ENCODE results near the gene DMAC2L. TPM values are rescaled to one million over a fixed set of nuclear protein-coding genes. Genes with fewer than 3 reads are reported as not detected.
"Not testable (repeated sequence)": the region's sequence is repeated elsewhere in the genome, so short reads cannot be mapped to it uniquely, and the experiment has no call there.

The DMAC2L gene
- total and polyA plus RNA-seq, 7 donors = 12.2 to 37.1 (median 25.4) TPM

- Histone ChIP-seq H3K27me3 (no peaks in the 10 kb centered on the region), H3K4me1 (peaks cover 0 to 43% (median 28%) of the 10 kb centered on the region in 4 donors), H3K36me3 (peaks cover 0 to 28% (median 8%) of the 10 kb centered on the region in 4 donors), H3K9me3 (no peaks in the 10 kb centered on the region), H3K27ac (no peak overlapping the region), H3K4me3 (no peak overlapping the region)
- intact Hi-C loops (cut with DNase I) = no loop called here
- DNase-seq = no peak
- WGBS, 2 donors = 66 to 74% methylated on average over 1 of the region's 1 CpG
- no peak for TF ChIP-seq POLR2A (IDR thresholded peaks at IDR 0.05)
- TF ChIP-seq CTCF (IDR thresholded peaks at IDR 0.05) = no peak
- TF ChIP-seq POLR2AphosphoS5 (IDR thresholded peaks at IDR 0.05) = no peak
- no peak for TF ChIP-seq EP300 (IDR thresholded peaks at IDR 0.05)
Observed at GRCh38 chr14:50354527-50354926, 42.4 kb downstream of the DMAC2L start.

- Histone ChIP-seq H3K4me3 (no peak overlapping the region), H3K36me3 (peaks cover 0 to 28% (median 8%) of the 10 kb centered on the region in 4 donors), H3K27ac (no peak overlapping the region), H3K4me1 (peaks cover 0 to 39% (median 22%) of the 10 kb centered on the region in 4 donors), H3K9me3 (no peaks in the 10 kb centered on the region), H3K27me3 (no peaks in the 10 kb centered on the region)
- 38 to 69% methylated on average over 1 of the region's 1 CpG for WGBS, 2 donors
- intact Hi-C loops (cut with DNase I) = no loop called here
- no peak for DNase-seq
- no peak for TF ChIP-seq POLR2A (IDR thresholded peaks at IDR 0.05)
- TF ChIP-seq CTCF (IDR thresholded peaks at IDR 0.05) = no peak
- no peak for TF ChIP-seq EP300 (IDR thresholded peaks at IDR 0.05)
- TF ChIP-seq POLR2AphosphoS5 (IDR thresholded peaks at IDR 0.05) = no peak
Observed at GRCh38 chr14:50355692-50356091, 43.6 kb downstream of the DMAC2L start.

GRCh38 chr14:50356283-50356682, 44.2 kb downstream of the DMAC2L start:
- intact Hi-C loops (cut with DNase I); H3K27me3 ChIP-seq; H3K4me3 ChIP-seq; DNase-seq; H3K9me3 ChIP-seq; H3K27ac ChIP-seq: not testable (repeated sequence)
- peaks cover 0 to 28% (median 8%) of the 10 kb centered on the region in 4 donors for H3K36me3 ChIP-seq
- 95% methylated on average over 3 of the region's 3 CpGs for WGBS, 2 donors
- H3K4me1 ChIP-seq = peaks cover 0 to 33% (median 18%) of the 10 kb centered on the region in 4 donors

- Histone ChIP-seq H3K27me3 (no peaks in the 10 kb centered on the region), H3K9me3 (no peaks in the 10 kb centered on the region), H3K4me1 (peaks cover 0 to 25% (median 12%) of the 10 kb centered on the region in 4 donors), H3K27ac (no peak overlapping the region), H3K4me3 (no peak overlapping the region), H3K36me3 (peaks cover 0 to 28% (median 8%) of the 10 kb centered on the region in 4 donors)
- no peak for TF ChIP-seq EP300 (IDR thresholded peaks at IDR 0.05)
- no peak for TF ChIP-seq POLR2A (IDR thresholded peaks at IDR 0.05)
- no peak for TF ChIP-seq CTCF (IDR thresholded peaks at IDR 0.05)
- no peak for TF ChIP-seq POLR2AphosphoS5 (IDR thresholded peaks at IDR 0.05)
- intact Hi-C loops (cut with DNase I) = no loop called here
- no peak for DNase-seq
- 90 to 94% methylated on average over 6 of the region's 6 CpGs for whole genome bisulfite sequencing, 2 donors
Observed at GRCh38 chr14:50357124-50357523, 45.0 kb downstream of the DMAC2L start.

- no peak for TF ChIP-seq POLR2A (IDR thresholded peaks at IDR 0.05)
- no peak overlapping the region for H3K4me3 ChIP-seq
- peaks cover 0 to 17% (median 9%) of the 10 kb centered on the region in 4 donors for H3K4me1 ChIP-seq
- no peak overlapping the region for H3K27ac ChIP-seq
- no peak for DNase-seq
- H3K9me3 ChIP-seq = no peaks in the 10 kb centered on the region
- peaks cover 0 to 28% (median 8%) of the 10 kb centered on the region in 4 donors for H3K36me3 ChIP-seq
- no peaks in the 10 kb centered on the region for H3K27me3 ChIP-seq
- intact Hi-C loops (cut with DNase I) = no loop called here
- WGBS, 2 donors = 91% methylated on average over 4 of the region's 4 CpGs
Observed at GRCh38 chr14:50357753-50358395, 45.8 kb downstream of the DMAC2L start.

- TF ChIP-seq POLR2A (IDR thresholded peaks at IDR 0.05) (no peak), CTCF (IDR thresholded peaks at IDR 0.05) (no peak), EP300 (IDR thresholded peaks at IDR 0.05) (no peak), POLR2AphosphoS5 (IDR thresholded peaks at IDR 0.05) (no peak)
- no peak for DNase-seq
- Histone ChIP-seq H3K4me3 (no peak overlapping the region), H3K27me3 (no peaks in the 10 kb centered on the region), H3K36me3 (peaks cover 0 to 28% (median 8%) of the 10 kb centered on the region in 4 donors), H3K9me3 (no peaks in the 10 kb centered on the region), H3K4me1 (peaks cover 0 to 20% (median 13%) of the 10 kb centered on the region in 4 donors), H3K27ac (no peak overlapping the region)
- 88 to 94% methylated on average over 5 of the region's 5 CpGs for WGBS, 2 donors
- intact Hi-C loops (cut with DNase I) = no loop called here
Observed at GRCh38 chr14:50359631-50360030, 47.5 kb downstream of the DMAC2L start.
